Measurements from ENCODE around the gene MATCAP1.
A peak's percentile ranks its signal among the peaks of the same experiment; 100 is the strongest.

The MATCAP1 gene

DNA sequence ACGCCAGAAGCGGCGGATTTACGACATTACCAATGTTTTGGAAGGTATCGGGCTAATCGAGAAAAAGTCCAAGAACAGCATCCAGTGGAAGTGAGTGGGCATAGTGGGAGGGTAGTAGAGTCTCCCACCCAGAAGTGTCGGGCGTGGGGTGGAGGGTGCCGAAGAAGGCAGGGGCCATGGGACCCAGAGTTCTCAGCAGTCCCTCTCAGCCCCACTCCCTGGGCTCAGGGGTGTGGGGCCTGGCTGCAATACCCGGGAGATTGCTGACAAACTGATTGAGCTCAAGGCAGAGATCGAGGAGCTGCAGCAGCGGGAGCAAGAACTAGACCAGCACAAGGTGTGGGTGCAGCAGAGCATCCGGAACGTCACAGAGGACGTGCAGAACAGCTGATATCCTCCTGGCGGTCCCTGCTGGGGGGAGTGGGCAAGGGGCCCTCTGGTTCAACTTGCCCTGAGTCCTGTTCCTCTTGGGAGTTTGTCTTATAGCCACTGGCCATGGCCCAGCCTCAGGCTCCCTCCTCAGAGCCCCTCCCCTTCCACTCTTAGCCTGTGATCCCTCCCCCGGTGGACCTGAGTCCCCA is 9.1 kb upstream of the MATCAP1 start:
- intact Hi-C loops (cut with DNase I) = loop anchor here (1.0 kb wide), 1 partner anchor 34 kb away; the partner anchor contains the start of gene TMEM208

DNA sequence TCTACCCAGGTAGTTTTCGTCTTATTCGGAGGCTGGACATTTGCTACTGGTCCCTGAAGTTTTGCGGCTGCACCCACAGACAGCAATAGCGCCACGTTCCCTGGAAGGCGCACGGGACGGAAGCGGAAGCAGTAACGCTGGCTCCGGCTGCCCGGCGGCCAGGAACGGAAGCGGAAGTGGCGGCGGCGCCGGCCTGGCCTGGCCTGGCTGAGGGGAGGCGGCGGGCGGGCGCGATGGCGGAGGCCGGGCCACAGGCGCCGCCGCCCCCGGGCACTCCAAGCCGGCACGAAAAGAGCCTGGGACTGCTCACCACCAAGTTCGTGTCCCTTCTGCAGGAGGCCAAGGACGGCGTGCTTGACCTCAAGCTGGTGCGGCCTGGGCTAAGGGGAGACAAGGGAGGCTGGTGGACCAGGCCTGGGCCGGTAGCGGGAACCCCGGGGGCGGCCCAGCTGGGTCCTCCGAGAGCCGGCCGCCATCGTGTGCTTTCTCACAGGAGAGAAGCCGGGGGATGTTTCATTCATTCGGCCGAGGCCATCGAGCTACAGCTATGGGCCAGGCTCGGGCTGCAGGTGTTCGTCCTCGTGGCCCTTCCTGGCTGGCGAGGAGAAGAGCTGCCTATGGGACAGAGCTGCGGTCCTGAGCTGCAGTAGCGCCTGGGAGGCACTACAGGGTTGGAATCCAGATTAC is 8.4 kb upstream of the MATCAP1 start, which contains the start of gene E2F4:
TSS of gene E2F4 (plus strand) at position 161 of the 687 bp plus-strand sequence. CDS start at position 234, 73 bp downstream.
- peak; percentile 91 to 99 (median 93) for DNase-seq
- intact Hi-C loops (cut with DNase I) = loop anchor here (1.0 kb wide), 1 partner anchor 35 kb away; the partner anchor contains the start of gene TMEM208

More for the DNA sequence above, 9.1 kb upstream of the MATCAP1 start:
- DNase-seq = no peak

DNA sequence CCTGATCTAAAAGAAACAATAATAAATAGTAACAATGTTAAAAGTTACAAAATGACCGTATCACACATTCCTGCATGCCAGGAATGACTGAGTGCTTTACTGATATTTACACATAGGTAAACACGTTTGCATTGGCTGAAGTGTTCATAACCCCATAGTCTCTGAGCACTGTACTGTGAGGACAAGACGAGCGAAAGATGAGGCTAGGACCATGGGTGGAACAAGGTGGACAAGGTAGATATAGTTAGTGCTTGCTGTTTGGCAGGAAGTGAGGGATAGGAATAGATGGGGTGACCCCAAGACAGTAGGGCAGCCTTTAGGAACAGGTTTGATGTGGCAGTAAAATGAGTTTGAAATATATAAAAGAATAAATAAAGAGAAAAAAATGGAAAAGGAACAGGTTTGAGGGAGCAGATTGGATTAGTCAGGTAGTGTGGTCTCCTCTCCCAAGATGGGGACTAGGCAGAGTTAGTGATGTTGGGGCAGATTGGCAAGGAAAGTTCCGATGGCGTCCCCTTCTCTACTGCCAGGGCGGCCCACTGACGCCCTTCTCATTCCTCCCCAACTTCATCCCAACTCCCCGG is 7.7 kb upstream of the MATCAP1 start:
- intact Hi-C loops (cut with DNase I) = no loop called here
- DNase-seq = no peak

DNA sequence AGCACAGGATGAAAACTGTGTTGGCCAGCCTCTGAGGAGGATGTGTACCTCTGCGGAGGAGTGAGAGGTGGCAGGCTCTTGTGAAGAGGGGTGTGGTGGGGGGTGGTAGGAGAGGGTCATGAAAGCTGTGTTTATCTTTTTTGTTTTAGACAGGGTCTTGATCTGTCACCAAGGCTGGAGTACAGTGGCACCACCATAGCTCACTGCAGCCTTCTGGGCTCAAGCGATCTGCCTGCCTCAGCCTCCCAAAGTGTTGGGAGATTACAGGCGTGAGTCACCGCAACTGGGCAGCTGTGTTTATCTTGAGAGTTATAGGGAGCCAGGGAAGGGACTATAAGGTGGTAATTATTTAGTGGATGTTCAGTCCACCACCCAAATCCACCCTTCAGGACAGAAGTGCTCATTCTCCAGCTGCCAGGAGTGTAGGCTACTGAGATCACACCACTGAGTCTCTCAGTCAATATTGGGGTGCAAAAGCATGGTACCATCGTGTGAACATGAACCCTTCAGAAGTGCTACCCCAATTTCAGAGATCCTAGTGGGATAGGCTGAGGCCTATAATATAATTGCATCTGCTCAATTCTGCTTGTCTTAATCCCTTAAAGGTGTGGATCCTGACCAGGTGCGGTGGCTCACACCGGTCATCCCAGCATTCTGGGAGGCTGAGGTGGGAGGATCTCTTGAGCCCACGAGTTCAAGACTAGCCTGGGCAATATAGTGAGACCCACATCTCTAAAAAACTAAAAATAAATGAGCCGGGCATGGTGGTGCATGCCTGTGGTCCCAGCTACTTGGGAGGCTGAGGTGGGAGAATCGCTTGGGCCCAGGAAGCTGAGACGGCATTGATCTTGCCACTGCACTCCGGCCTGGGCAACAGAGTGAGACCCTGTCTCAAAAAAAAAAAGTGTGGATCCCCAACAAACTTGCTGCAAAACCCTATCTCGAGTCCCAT is 7.0 kb upstream of the MATCAP1 start:
- DNase-seq = no peak
- intact Hi-C loops (cut with DNase I) = no loop called here

DNA sequence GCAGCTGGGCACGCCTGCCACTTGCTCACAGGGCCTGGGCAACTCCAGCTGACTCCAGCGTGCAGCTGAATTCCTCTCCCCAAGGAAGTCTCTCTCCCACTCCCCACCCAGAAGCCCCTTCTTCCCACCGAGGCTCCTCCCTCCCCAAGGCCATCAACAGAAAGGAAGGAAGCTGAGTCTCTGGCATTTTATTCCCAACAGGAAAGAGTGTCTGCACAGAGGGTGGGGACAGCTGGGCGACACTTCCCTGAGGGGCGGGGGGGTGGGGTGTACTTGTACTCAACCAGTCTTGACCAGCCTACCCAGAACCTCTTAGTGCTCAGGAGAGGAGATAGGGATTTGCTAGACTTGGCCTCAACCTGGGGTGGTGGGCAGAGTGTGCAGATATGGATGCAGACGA is 6.3 kb upstream of the MATCAP1 start, which contains the start of gene EXOC3L1:
TSS of gene EXOC3L1 (minus strand) at position 96 of the 400 bp plus-strand sequence. CDS start 460 bp downstream, outside the sequence.
- intact Hi-C loops (cut with DNase I) = no loop called here
- DNase-seq = no peak

DNA sequence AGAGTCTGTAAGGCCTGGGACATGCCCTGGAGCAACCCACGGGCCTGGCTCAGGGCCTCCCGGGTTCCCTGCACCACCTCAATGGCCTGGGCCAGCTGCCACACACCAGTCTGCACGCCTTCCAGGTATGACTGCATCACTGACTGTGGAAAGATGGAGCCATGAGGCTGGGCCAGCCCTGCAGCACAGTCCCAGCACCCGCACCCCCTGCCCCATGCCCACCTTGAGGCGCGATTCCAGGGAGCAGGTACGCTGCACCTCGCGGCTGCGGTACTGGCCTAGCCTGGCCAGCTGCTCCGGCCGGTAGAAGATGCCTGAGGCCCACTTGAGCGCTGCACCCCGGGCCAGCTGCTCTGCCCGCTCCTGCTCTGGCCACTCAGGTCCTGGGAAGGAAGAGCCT is 5.0 kb upstream of the MATCAP1 start:
- intact Hi-C loops (cut with DNase I) = no loop called here
- no peak for DNase-seq

DNA sequence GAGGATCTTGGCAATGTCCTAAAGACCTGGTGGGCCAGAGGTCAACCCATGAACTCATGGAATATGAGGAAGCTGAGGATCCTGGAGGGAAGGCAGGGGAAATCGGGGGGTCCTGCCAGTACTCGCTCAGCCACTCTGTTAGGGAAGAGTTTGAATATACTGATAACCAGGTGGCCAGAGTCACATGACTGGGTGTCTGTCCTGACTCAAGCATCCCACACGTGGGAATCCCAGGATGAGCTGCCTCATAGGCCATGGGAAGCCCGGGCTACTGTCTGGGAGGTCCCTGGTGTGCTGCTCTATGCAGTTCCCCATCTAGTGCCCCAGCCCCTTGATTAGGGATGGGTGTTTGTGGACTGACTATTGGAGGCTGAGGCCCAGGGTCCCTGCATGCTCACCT is 4.6 kb upstream of the MATCAP1 start:
- intact Hi-C loops (cut with DNase I) = no loop called here
- no peak for DNase-seq

DNA sequence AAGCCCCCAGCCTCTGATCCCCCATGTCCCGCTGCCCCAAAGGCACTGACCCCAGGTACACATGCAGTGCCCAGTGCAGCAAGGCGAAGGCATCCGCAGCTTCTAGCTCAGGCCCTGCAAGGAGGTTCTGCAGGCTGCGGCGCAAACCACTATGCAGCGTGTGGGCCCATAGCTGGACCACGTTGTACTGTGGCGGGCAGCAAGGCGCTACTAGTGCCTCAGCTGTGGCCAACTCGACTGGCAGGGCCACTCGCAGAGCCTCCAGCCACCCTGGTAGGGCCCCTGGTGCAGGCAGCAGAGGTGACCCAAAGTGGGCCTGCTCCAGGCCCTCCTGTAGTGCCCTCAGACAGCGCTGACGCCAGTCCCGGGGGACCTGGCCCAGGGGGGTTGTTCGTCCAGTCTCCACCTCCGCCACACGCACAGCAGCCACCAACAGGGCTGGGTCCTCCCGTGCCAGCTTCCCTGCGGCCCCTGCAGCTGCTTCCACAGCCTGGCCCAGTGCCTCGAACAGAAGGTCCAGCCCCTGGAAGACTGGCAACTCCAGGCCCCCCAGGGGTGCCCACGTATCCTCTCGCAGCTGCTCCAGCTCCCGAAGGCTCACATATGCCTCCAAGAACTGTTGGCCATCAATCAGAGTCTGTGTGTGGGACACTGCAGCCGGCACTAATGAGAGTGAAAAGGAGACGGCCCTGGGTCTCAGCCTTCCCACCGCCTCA is 3.6 kb upstream of the MATCAP1 start:
- intact Hi-C loops (cut with DNase I) = no loop called here
- no peak for DNase-seq

DNA sequence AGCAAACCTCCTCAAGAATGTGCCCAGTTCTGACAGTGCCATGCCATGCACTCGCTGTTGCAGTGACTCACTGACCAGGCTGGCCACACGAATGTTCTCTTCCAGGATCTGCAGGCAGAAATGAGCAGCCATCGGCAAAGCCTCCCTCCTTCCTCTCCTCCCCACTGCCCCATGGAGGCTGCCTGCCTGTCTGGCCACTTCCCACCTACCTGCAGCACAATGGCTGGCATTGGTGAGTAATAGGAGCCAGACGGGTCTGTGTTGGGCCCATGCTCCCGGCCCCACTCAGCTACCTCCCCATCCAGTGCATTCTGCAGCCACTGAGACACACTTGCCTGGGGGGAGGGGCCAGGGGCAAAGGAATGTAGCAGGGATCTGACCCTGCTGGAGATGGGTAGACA is 2.8 kb upstream of the MATCAP1 start:
- intact Hi-C loops (cut with DNase I) = no loop called here
- DNase-seq = no peak

DNA sequence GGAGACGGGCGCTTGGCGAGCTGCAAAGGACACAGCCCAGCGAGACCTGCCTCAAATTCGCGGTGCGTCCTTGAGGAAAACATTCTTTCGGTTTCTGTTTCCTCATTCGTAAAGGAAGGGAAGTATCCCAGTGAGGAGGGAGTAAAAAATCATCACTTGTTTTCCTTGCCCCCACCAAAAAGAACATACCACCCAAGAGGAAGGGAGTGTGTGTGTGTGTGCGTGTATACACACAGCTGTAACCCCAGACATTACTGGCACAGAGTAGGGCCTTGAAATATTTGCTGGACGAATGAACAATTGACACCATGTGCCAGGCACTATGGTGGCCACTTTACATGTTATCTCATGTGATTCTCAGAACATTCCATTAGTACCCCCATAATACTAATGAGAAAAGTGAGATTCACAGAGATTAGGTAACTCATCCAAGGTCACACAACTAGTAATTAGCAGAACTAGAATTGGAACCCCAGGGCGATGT is 1.9 kb upstream of the MATCAP1 start:
- intact Hi-C loops (cut with DNase I) = no loop called here
- no peak for DNase-seq

DNA sequence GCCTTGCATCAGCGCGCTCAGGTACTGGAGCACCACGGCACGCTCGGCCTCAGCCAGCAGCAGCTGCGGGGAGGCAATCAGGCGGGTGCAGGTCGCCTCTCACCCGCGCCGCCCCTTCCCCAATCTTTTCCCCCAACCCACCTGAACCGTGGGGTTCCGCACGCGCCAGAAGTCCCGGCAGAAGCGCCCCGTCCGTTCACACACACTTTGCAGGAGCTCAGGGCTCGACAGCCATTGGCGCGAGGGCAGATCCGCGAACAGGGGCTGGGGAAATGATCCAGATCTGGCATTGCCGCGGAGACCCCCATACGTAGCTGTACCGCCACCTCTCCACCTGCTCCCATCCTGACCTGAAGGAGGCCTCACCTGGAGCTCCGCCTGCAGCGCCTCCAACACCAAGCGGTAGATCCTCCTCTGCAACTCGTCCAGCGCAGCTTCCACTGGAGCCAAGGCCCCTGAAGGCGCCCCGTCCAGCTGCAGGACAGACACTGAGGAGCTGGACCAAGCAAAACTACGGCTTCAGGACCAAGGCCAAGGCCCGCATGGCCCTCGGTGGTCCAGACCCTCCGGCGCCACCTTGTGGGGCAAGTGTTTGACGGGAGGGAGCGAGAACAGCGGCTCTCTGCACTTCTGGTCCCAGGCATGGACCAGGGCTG is 1.4 kb upstream of the MATCAP1 start:
- peak; percentile 66 to 97 (median 86) for DNase-seq
- intact Hi-C loops (cut with DNase I) = no loop called here

DNA sequence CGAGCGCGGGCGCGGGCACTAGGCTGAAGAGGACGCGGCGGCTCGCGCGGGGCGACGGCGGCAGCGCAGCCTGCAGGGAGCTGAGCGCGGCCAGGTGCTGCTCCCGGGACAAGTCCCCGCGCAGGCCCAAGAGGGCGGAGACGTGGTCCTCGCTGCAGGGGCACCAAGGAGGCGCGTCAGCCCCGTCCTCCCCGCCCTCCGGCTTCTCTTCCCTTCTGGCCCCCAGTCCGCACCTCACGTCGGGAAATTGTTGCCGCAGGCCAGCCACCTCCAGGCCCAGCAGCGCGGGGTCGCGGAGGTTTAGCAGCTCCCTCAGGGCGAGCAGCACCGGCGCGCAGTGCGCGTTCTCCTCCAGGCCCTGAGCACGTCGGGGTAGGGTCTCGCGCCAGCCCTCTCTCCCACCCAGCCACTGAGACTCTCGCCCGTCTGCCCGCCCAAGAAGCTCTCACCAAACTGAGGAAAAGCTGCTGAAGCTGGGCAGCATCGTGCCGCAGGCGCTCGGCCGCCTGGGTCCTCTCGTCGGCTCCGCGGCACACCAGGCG is 761 bp upstream of the MATCAP1 start:
- intact Hi-C loops (cut with DNase I) = no loop called here
- DNase-seq = peak in 1 of 10 donors; percentile 39

DNA sequence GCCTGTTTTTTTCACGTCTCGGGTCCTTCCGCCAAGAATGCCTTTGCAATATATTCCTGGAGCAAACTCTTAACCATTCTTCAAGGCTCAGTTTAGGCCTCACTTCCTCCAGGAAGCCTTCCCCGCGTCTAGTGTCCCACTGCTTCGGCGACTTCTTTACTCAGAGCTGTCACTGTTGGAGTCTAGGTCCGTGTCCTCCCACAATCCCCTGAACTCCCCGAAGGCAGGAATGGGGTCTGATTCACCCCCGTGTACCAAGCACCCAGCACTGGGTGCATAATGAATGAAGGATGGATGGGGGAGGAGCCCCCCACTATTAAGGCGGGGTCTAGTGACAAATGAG is 508 bp downstream of the MATCAP1 start:
- DNase-seq = no peak
- intact Hi-C loops (cut with DNase I) = no loop called here

DNA sequence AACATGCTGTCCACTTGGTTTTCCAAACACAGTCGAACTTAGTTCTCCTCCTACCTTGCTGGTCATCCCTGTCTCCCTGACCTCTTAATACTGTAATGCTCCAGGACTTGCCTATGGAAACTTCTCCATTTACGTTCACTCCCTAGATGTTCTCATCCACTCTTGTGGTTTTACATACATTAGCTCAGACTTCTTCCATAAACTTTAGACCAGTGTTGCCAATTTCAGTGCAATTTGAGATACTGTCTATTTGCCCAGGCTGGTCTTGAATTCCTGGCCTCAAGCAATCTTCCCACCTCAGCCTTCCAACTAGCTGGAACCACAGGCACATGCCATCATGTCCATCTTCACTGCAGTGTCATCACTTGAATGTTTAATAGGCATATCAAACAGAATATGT is 1.5 kb downstream of the MATCAP1 start:
- intact Hi-C loops (cut with DNase I) = no loop called here
- no peak for DNase-seq

DNA sequence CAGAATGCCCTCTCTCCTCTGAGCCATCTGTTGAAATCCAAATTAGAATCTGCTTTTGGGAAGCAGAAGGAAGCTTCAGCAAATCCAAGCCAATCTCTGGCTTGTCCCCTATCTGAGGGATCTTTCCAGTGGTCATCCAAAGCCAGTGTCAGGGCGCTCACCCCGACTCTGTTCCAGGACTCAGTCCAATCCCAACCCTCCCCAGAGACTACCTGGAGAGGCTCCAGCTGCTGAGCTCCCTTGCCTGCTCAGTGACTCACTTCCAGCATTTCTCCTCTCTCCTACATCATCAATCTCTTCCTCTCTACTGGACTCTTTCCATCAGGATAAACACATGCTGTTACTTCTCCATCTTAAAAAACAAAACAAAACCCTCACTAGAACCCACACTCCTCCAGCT is 2.4 kb downstream of the MATCAP1 start:
- intact Hi-C loops (cut with DNase I) = no loop called here
- DNase-seq = no peak

DNA sequence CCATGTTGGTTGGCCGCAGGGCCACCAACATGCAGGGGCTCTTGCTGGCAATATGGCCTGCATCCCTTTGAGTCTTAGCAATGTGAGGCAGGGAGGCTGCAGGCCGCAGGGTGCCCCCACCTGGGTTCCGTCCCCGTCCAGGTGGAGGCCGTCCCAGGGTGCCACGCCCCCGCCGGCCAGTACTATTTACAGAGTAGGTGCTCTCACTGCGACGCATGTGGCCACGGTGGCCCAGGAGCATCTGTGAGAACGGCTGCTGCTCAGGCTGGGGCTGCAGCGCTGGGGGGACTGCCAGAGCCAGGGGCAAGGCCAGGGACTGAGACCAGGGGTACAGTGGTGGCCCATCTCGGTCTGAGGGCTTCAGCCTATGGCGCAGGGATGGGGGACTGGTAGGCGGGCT is 3.6 kb downstream of the MATCAP1 start:
- DNase-seq = no peak
- intact Hi-C loops (cut with DNase I) = no loop called here

DNA sequence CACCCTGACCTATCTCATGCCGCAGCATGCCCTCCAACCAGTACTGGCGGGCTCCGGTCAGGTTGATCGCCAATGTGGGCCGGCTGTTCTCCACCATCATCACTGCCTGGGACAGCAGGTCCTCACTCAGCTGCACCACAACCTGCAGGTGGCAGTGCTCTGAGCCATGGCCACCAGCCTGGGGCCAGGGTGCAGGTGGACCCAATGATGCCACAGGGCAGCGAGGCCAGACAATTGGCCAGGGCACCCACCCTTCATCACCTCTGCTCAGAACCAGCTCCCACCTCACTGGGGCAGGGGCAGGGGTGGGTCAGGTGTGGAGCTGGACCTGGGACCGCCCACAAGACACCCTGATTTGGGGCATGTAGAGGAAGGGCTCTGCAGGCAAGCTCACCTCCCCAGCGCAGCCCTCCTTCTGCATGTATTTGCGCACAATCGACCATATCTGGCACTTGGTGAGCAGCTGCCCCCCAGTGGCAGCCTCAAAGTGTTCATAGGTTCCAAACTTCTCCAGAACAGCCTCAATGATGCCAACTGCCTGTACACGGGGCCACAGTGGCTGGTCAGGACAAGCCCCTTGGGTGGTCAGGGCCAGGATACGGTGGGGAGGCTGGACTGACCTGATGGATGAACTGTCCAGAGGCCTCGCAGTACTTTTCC is 4.2 kb downstream of the MATCAP1 start:
- intact Hi-C loops (cut with DNase I) = no loop called here

More for the DNA sequence above, 4.2 kb downstream of the MATCAP1 start:
- DNase-seq = peak in 1 of 10 donors; percentile 86

All from posterior cingulate gyrus (tissue), 11 donors.